OCI-LY3 (cell line): ENCODE results near the gene RNF144B.

Experiments used
- H2AFZ ChIP-seq: fragments of 200-600, 300-600 bp; shearing (Covaris generic); 2 replicates; pipeline ENCODE4 v1.6.0; 2014; ENCODE audit warnings: antibody characterized with exemption, low read depth, low read length
- H3K27ac ChIP-seq: fragments of 200-600, 300-600 bp; sonication (generic); 2 replicates; pipeline ENCODE4 v1.5.1; 2014; ENCODE audit warnings: mild to moderate bottlenecking, low read length, moderate library complexity, mixed read lengths
- H3K27me3 ChIP-seq: fragments of 200-600, 300-600 bp; sonication (generic); 2 replicates; pipeline ENCODE4 v1.6.1; 2014; ENCODE audit warnings: low read depth, low read length, mixed read lengths
- H3K36me3 ChIP-seq: fragments of 200-600, 300-600 bp; sonication (generic); replicated peaks from 2 replicates; pipeline ENCODE3; 2014; ENCODE audit warnings: low read depth, low read length, mixed read lengths
- H3K4me1 ChIP-seq: fragments of 300-600, 200-600 bp; sonication (generic); 2 replicates; pipeline ENCODE4 v1.6.1; 2014; ENCODE audit warnings: low read length, mixed read lengths
- H3K4me2 ChIP-seq: fragments of 200-600, 300-600 bp; sonication (generic); 2 replicates; pipeline ENCODE4 v1.6.1; 2014; ENCODE audit warnings: low read length, mixed read lengths
- H3K4me3 ChIP-seq: fragments of 300-600, 200-600 bp; sonication (generic); 2 replicates; pipeline ENCODE4 v1.5.1; 2014; ENCODE audit warnings: antibody characterized with exemption, mild to moderate bottlenecking, low read length, moderate library complexity
- H3K79me2 ChIP-seq: fragments of 300-600, 200-600 bp; shearing (Covaris generic); 2 replicates; pipeline ENCODE4 v1.6.1; 2014; ENCODE audit warnings: mild to moderate bottlenecking, low read length, mixed read lengths
- H3K9ac ChIP-seq: fragments of 300-600, 200-600 bp; shearing (Covaris generic); 2 replicates; pipeline ENCODE4 v1.6.0; 2014; ENCODE audit warnings: mild to moderate bottlenecking, low read length, moderate library complexity
- H3K9me3 ChIP-seq: fragments of 200-600, 300-600 bp; shearing (Covaris generic); 2 replicates; pipeline ENCODE4 v1.6.1; 2014; ENCODE audit warnings: low read length, mixed read lengths; ENCODE audit not compliant: insufficient read depth
- H4K20me1 ChIP-seq: fragments of 200-600, 300-600 bp; sonication (generic); 2 replicates; pipeline ENCODE4 v1.6.1; 2016; ENCODE audit warnings: low read length, mixed read lengths; ENCODE audit not compliant: insufficient read depth
- CTCF ChIP-seq: fragments of 200-600, 300-600 bp; sonication (generic); IDR thresholded peaks from 2 replicates; pipeline ENCODE4 v1.5.1; 2014; ENCODE audit warnings: antibody characterized with exemption, low read length, low read depth
- EZH2phosphoT487 ChIP-seq: fragments of 200-600 bp; shearing (Covaris generic); IDR thresholded peaks from 2 replicates; pipeline ENCODE4 v1.6.1; 2018; ENCODE audit warnings: antibody characterized with exemption, mixed run types, low read depth

The RNF144B gene

DNA sequence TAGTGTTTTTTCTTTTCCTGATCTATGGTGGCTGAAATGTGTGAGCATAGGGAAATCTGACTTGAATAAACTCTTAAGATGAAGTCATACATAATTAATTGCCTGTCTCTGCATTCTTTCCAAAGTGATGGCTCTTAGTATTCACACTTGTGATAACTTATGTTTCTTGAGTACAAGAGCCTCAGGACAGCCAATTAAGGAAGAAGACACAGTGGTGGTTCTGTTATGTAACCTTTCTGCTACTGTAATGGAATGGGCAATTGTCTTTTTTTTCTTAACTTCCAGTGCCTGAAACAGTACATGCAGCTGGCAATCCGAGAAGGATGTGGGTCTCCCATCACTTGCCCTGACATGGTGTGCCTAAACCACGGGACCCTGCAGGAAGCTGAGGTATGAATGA, 40.1 kb downstream of the RNF144B start:
- Histone ChIP-seq H3K9ac (no peak overlapping the region), H3K4me3 (no peak overlapping the region), H3K27me3 (no peaks in the 10 kb centered on the region), H4K20me1 (peaks cover 98% of the 10 kb centered on the region), H3K36me3 (peaks cover 69% of the 10 kb centered on the region), H3K79me2 (peaks cover 93% of the 10 kb centered on the region), H2AFZ (no peak overlapping the region), H3K27ac (no peak overlapping the region), H3K9me3 (no peaks in the 10 kb centered on the region), H3K4me2 (no peak overlapping the region), H3K4me1 (no peaks in the 10 kb centered on the region)
- TF ChIP-seq EZH2phosphoT487 (no peak), CTCF (no peak)

- Histone ChIP-seq H3K9ac (no peak overlapping the region), H3K4me2 (no peak overlapping the region), H3K9me3 (no peaks in the 10 kb centered on the region), H4K20me1 (peaks cover 97% of the 10 kb centered on the region), H2AFZ (no peak overlapping the region), H3K4me1 (no peaks in the 10 kb centered on the region), H3K79me2 (peaks cover 93% of the 10 kb centered on the region), H3K4me3 (no peak overlapping the region), H3K27ac (no peak overlapping the region), H3K36me3 (peaks cover 73% of the 10 kb centered on the region), H3K27me3 (no peaks in the 10 kb centered on the region)
- no peak for TF ChIP-seq EZH2phosphoT487
- TF ChIP-seq CTCF: no peak
These were observed 42.6 kb downstream of the RNF144B start for GRCh38 chr6:18429655-18430297.

GRCh38 chr6:18431581-18431980, 44.4 kb downstream of the RNF144B start:
- peaks cover 64% of the 10 kb centered on the region for H3K36me3 ChIP-seq
- no peak overlapping the region for H3K4me2 ChIP-seq
- H3K27ac ChIP-seq: no peak overlapping the region
- H3K9ac ChIP-seq: no peak overlapping the region
- no peaks in the 10 kb centered on the region for H3K27me3 ChIP-seq
- H2AFZ ChIP-seq: no peak overlapping the region
- H3K4me3 ChIP-seq: no peak overlapping the region
- peaks cover 90% of the 10 kb centered on the region for H3K79me2 ChIP-seq
- H3K4me1 ChIP-seq: no peaks in the 10 kb centered on the region
- peaks cover 94% of the 10 kb centered on the region for H4K20me1 ChIP-seq
- TF ChIP-seq EZH2phosphoT487: no peak
- TF ChIP-seq CTCF: no peak
- no peaks in the 10 kb centered on the region for H3K9me3 ChIP-seq

GRCh38 chr6:18432180-18432579, 45.0 kb downstream of the RNF144B start:
- no peaks in the 10 kb centered on the region for H3K9me3 ChIP-seq
- no peak overlapping the region for H3K27ac ChIP-seq
- H3K4me2 ChIP-seq: no peak overlapping the region
- H2AFZ ChIP-seq: no peak overlapping the region
- TF ChIP-seq CTCF (no peak), EZH2phosphoT487 (no peak)
- H3K79me2 ChIP-seq: peaks cover 90% of the 10 kb centered on the region
- H3K4me1 ChIP-seq: no peaks in the 10 kb centered on the region
- peaks cover 94% of the 10 kb centered on the region for H4K20me1 ChIP-seq
- no peaks in the 10 kb centered on the region for H3K27me3 ChIP-seq
- no peak overlapping the region for H3K9ac ChIP-seq
- H3K4me3 ChIP-seq: no peak overlapping the region
- H3K36me3 ChIP-seq: peaks cover 64% of the 10 kb centered on the region
